Measurements from ENCODE around the gene PSTPIP1.

- TF ChIP-seq YY1 (IDR thresholded peaks at IDR 0.05; ENCODE audit: insufficient read depth, insufficient read length), result no peak
- no peak for TF ChIP-seq ZNF274 (IDR thresholded peaks at IDR 0.05; ENCODE audit: low read depth, low read length)
These were observed 6.4 kb downstream of the PSTPIP1 start for GRCh38 chr15:77001351-77001750.

All from NT2/D1 (cell line).